Smooth muscle cell (in vitro differentiated cells): ENCODE measurements around the gene AMIGO1. TPM values are rescaled to one million over a fixed set of nuclear protein-coding genes. Genes with fewer than 3 reads are reported as not detected.

ENCODE experiments used
- DNase-seq: peaks from one replicate; lab custom pipeline; 2025; ENCODE audit not compliant: unreplicated experiment; lab: John Stamatoyannopoulos, UW
- H2AFZ ChIP-seq: fragments of 200-600 bp; sonication (generic); 2 replicates; pipeline ENCODE4 v1.6.0; 2016; ENCODE audit warnings: antibody characterized with exemption, low read depth, mild to moderate bottlenecking
- H3F3A ChIP-seq: fragments of 200-600 bp; sonication (generic); 2 replicates; pipeline ENCODE4 v1.6.0; 2017; ENCODE audit warnings: antibody characterized with exemption, low read depth
- H3K27ac ChIP-seq: fragments of 200-600 bp; sonication (generic); 2 replicates; pipeline ENCODE4 v1.5.1; 2016; ENCODE audit warnings: low read depth, mild to moderate bottlenecking
- H3K27me3 ChIP-seq: fragments of 200-600 bp; sonication (generic); 2 replicates; pipeline ENCODE4 v1.6.1; 2016; ENCODE audit warnings: low read depth, mild to moderate bottlenecking
- H3K36me3 ChIP-seq: fragments of 200-600 bp; sonication (generic); 2 replicates; pipeline ENCODE4 v1.5.1; 2016; ENCODE audit warnings: low read depth
- H3K4me1 ChIP-seq: fragments of 200-600 bp; sonication (generic); 2 replicates; pipeline ENCODE4 v1.5.1; 2016; ENCODE audit warnings: low read depth
- H3K4me2 ChIP-seq: fragments of 200-600 bp; sonication (generic); 2 replicates; pipeline ENCODE4 v1.6.0; 2016; ENCODE audit warnings: mild to moderate bottlenecking
- H3K4me3 ChIP-seq: fragments of 200-600 bp; sonication (generic); 2 replicates; pipeline ENCODE4 v1.5.1; 2016; ENCODE audit warnings: mild to moderate bottlenecking
- H3K79me2 ChIP-seq: fragments of 200-600 bp; sonication (generic); 2 replicates; pipeline ENCODE4 v1.6.0; 2016; ENCODE audit warnings: low read depth, mild to moderate bottlenecking
- H3K9ac ChIP-seq: fragments of 200-600 bp; sonication (generic); 2 replicates; pipeline ENCODE4 v1.6.0; 2016; ENCODE audit warnings: low read depth
- H3K9me3 ChIP-seq: fragments of 200-600 bp; sonication (generic); replicated peaks from 2 replicates; pipeline ENCODE4 v1.5.1; 2016; ENCODE audit warnings: low read depth
- H4K20me1 ChIP-seq: fragments of 200-600 bp; sonication (generic); 2 replicates; pipeline ENCODE4 v1.6.0; 2016; ENCODE audit warnings: low read depth
- CTCF ChIP-seq: fragments of 200-600 bp; sonication (generic); IDR thresholded peaks from 2 replicates; pipeline ENCODE4 v1.5.1; 2017; ENCODE audit warnings: borderline replicate concordance, mild to moderate bottlenecking, antibody characterized with exemption; ENCODE audit not compliant: insufficient read depth, poor library complexity, severe bottlenecking
- WGBS: methylation state at CpG from one replicate; pipeline ENCODE4 v1.1.7; 2016; ENCODE audit warnings: low lambda C conversion rate; 5-methylcytosine and 5-hydroxymethylcytosine counted together
- polyA plus RNA-seq: library from polyadenylated mRNA; unstranded; fragments of >200 nt; fragmentation: Nextera tagmentation; extraction: Ambion mirVana; gene quantifications from 2 replicates; pipeline ENCODE4 v1.2.1, GENCODE V29; 2016
- total RNA-seq: library from RNA; depleted of rRNA; stranded (reverse); fragments of >200 nt; gene quantifications from 2 replicates; pipeline ENCODE4 v1.2.3, GENCODE V29; 2014

AMIGO1 gene
- total and polyA plus RNA-seq, 2 experiments from 2014 or later: 0.99 to 1.4 TPM

GRCh38 chr1:109516872-109517271, 7.3 kb upstream of the AMIGO1 start:
- Histone ChIP-seq H3K4me1 (no peaks in the 10 kb centered on the region), H4K20me1 (no peaks in the 10 kb centered on the region), H3K36me3 (no peaks in the 10 kb centered on the region), H3F3A (no peaks in the 10 kb centered on the region), H3K9me3 (no peaks in the 10 kb centered on the region), H3K27ac (no peak overlapping the region), H3K4me2 (no peak overlapping the region), H2AFZ (no peak overlapping the region), H3K27me3 (peaks cover 11% of the 10 kb centered on the region), H3K9ac (no peak overlapping the region), H3K79me2 (no peaks in the 10 kb centered on the region), H3K4me3 (no peak overlapping the region)
- no peak for TF ChIP-seq CTCF
- WGBS: 88% methylated on average over 5 of the region's 5 CpGs
- no peak for DNase-seq

- no peak for DNase-seq
- 72% methylated on average over 3 of the region's 3 CpGs for WGBS
- no peak overlapping the region for H2AFZ ChIP-seq
Observed at GRCh38 chr1:109514846-109515245, 5.3 kb upstream of the AMIGO1 start.

GRCh38 chr1:109513110-109513710, 3.7 kb upstream of the AMIGO1 start:
- no peak overlapping the region for H3K4me3 ChIP-seq
- no peaks in the 10 kb centered on the region for H4K20me1 ChIP-seq
- 91% methylated on average over 2 of the region's 2 CpGs for WGBS
- no peak for TF ChIP-seq CTCF
- H3K9me3 ChIP-seq: no peaks in the 10 kb centered on the region
- no peaks in the 10 kb centered on the region for H3F3A ChIP-seq
- peaks cover 32% of the 10 kb centered on the region for H3K27me3 ChIP-seq
- H3K9ac ChIP-seq: no peak overlapping the region
- no peak overlapping the region for H2AFZ ChIP-seq
- no peaks in the 10 kb centered on the region for H3K79me2 ChIP-seq
- DNase-seq: no peak
- no peak overlapping the region for H3K27ac ChIP-seq
- H3K4me1 ChIP-seq: peaks cover 7% of the 10 kb centered on the region
- no peak overlapping the region for H3K4me2 ChIP-seq
- H3K36me3 ChIP-seq: no peaks in the 10 kb centered on the region

More at GRCh38 chr1:109514846-109515245, 5.3 kb upstream of the AMIGO1 start:
- no peak overlapping the region for H3K4me2 ChIP-seq
- H3F3A ChIP-seq: no peaks in the 10 kb centered on the region
- no peak overlapping the region for H3K9ac ChIP-seq
- H3K27ac ChIP-seq: no peak overlapping the region
- no peaks in the 10 kb centered on the region for H3K36me3 ChIP-seq
- no peak overlapping the region for H3K4me3 ChIP-seq
- no peaks in the 10 kb centered on the region for H4K20me1 ChIP-seq
- no peaks in the 10 kb centered on the region for H3K79me2 ChIP-seq
- peaks cover 31% of the 10 kb centered on the region for H3K27me3 ChIP-seq
- H3K9me3 ChIP-seq: no peaks in the 10 kb centered on the region
- no peak for TF ChIP-seq CTCF
- peaks cover 2% of the 10 kb centered on the region for H3K4me1 ChIP-seq

GRCh38 chr1:109508873-109509175, 703 bp downstream of the AMIGO1 start:
- H3K4me1 ChIP-seq: peaks cover 7% of the 10 kb centered on the region
- 84% methylated on average over 7 of the region's 7 CpGs for WGBS

More at GRCh38 chr1:109508873-109509175, 703 bp downstream of the AMIGO1 start:
- Histone ChIP-seq H2AFZ (no peak overlapping the region), H3K79me2 (no peaks in the 10 kb centered on the region), H3F3A (no peaks in the 10 kb centered on the region), H3K4me2 (peak overlapping the region; percentile 95), H4K20me1 (no peaks in the 10 kb centered on the region), H3K4me3 (peak overlapping the region; percentile 64), H3K27me3 (peaks cover 32% of the 10 kb centered on the region), H3K36me3 (no peaks in the 10 kb centered on the region), H3K9me3 (no peaks in the 10 kb centered on the region), H3K27ac (no peak overlapping the region), H3K9ac (no peak overlapping the region)
- DNase-seq: no peak
- TF ChIP-seq CTCF: no peak
